HepG2 (cell line): Measurements from ENCODE around the gene XXYLT1. TPM values are rescaled to one million over a fixed set of nuclear protein-coding genes. Genes with fewer than 3 reads are reported as not detected.

ENCODE experiments used
- ATAC-seq: fragments of 200-7000 bp; cut with Tn5 transposase; 3 replicates; pipeline ENCODE4 v1.9.1; 2020; ENCODE audit warnings: mild to moderate bottlenecking, moderate library complexity
- BruUV-seq: library from RNA; stranded (reverse); fragments of 400-500 nt; replicated peaks from 2 replicates; lab custom pipeline; 2021; lab: Mats Ljungman, UMichigan
- CTCF ChIA-PET: fragments of 300-600 bp; formaldehyde crosslinking; extraction: SDS; loops from one replicate; lab custom pipeline; 2021; ENCODE audit warnings: low total read pairs, inconsistent platforms, low intra/inter-chr PET ratio; lab: Yijun Ruan, JAX
- POLR2A ChIA-PET: fragments of 350-600 bp; sonication (Branson Sonifier 250); formaldehyde crosslinking; loops from one replicate; lab custom pipeline; 2020; ENCODE audit warnings: antibody characterized with exemption, inconsistent platforms; lab: Yijun Ruan, JAX
- DNase-seq: peaks from one replicate; pipeline ENCODE4 v3.0.0-alpha.2; 2015; ENCODE audit warnings: low spot score
- FAIRE-seq: peaks from 3 replicates; lab custom pipeline; 2011; peaks lifted over from hg19 to GRCh38; lab: Jason Lieb, UNC
- H2AFZ ChIP-seq: one replicate; pipeline ENCODE4 v1.6.1; 2011; ENCODE audit warnings: low read length, inconsistent platforms
- H3K27ac ChIP-seq: fragments of 300-600 bp; 3 replicates; pipeline ENCODE4 v1.8.0; 2011; ENCODE audit warnings: mixed run types, mild to moderate bottlenecking, mixed read lengths, low read length, inconsistent platforms; ENCODE audit not compliant: insufficient read depth; ENCODE audit errors: extremely low read length
- H3K27me3 ChIP-seq, 2 experiments: fragments of 200-600 bp in 1 of 2; 2 replicates in 1 of 2; 3 replicates in 1 of 2; pipeline versions ENCODE4 v1.6.0 to v1.8.0; 2011; ENCODE audit warnings: low read length in 2 of 2, mild to moderate bottlenecking in 2 of 2, moderate library complexity in 2 of 2, inconsistent platforms in 1 of 2; ENCODE audit not compliant: insufficient read depth in 2 of 2, control insufficient read depth in 1 of 2
- H3K36me3 ChIP-seq, 2 experiments: fragments of 200-600 bp in 1 of 2; replicated peaks in 1 of 2; 2 replicates in 1 of 2; 3 replicates in 1 of 2; pipeline versions ENCODE4 v1.5.1 to v1.8.0; 2011; ENCODE audit warnings: low read length in 2 of 2, inconsistent platforms in 1 of 2; ENCODE audit not compliant: insufficient read depth in 2 of 2, control insufficient read depth in 1 of 2
- H3K4me1 ChIP-seq: 2 replicates; pipeline ENCODE4 v1.5.1; 2012; ENCODE audit warnings: low read length, inconsistent platforms; ENCODE audit not compliant: insufficient read depth
- H3K4me2 ChIP-seq: 2 replicates; pipeline ENCODE4 v1.6.0; 2011; ENCODE audit warnings: low read depth, low read length, inconsistent platforms
- H3K4me3 ChIP-seq, 3 experiments: fragments of 200-600 bp in 1 of 3; sonication (generic), shearing (Covaris generic) in 1 of 3; replicated peaks in 1 of 3; 2 replicates each; pipeline ENCODE4 v1.5.1; 2011 to 2016; ENCODE audit warnings: low read length in 3 of 3, inconsistent platforms in 2 of 3, low read depth in 2 of 3, mild to moderate bottlenecking in 2 of 3, control low read depth in 1 of 3, mixed read lengths in 1 of 3; ENCODE audit not compliant: insufficient read depth in 1 of 3
- H3K79me2 ChIP-seq: one replicate; pipeline ENCODE4 v1.6.1; 2011; ENCODE audit warnings: low read length, inconsistent platforms; ENCODE audit not compliant: insufficient read depth
- H3K9ac ChIP-seq: 2 replicates; pipeline ENCODE4 v1.6.0; 2011; ENCODE audit warnings: mild to moderate bottlenecking, low read depth, low read length, inconsistent platforms; ENCODE audit not compliant: insufficient read depth
- H3K9me3 ChIP-seq: 2 replicates; pipeline ENCODE4 v1.5.1; 2012; ENCODE audit warnings: mild to moderate bottlenecking, low read length
- H4K20me1 ChIP-seq: 2 replicates; pipeline ENCODE4 v1.6.0; 2011; ENCODE audit warnings: inconsistent platforms, mild to moderate bottlenecking, low read length, moderate library complexity; ENCODE audit not compliant: insufficient read depth
- HOXA5 ChIP-seq: sonication (generic); formaldehyde crosslinking; IDR thresholded peaks from 2 replicates; pipeline ENCODE4 v1.4.0; 2020; ENCODE audit warnings: missing genetic modification reagents
- KLF12 ChIP-seq: sonication (generic); formaldehyde crosslinking; IDR thresholded peaks from 2 replicates; pipeline ENCODE4 v1.4.0; 2020; ENCODE audit warnings: missing genetic modification reagents, borderline replicate concordance
- NR2F2 ChIP-seq: IDR thresholded peaks from 2 replicates; pipeline ENCODE4 v1.6.1; 2012; ENCODE audit warnings: low read depth, inconsistent platforms, borderline replicate concordance
- ZBTB37 ChIP-seq: sonication (generic); formaldehyde crosslinking; IDR thresholded peaks from 2 replicates; pipeline ENCODE4 v1.4.0; 2020; ENCODE audit warnings: mild to moderate bottlenecking, missing genetic modification reagents
- ZBTB40 ChIP-seq, 2 experiments: fragments of 450-650 bp in 1 of 2; sonication (generic) in 1 of 2; formaldehyde crosslinking in 1 of 2; IDR thresholded peaks; 2 replicates each; pipeline versions ENCODE4 v1.6.1 to v1.8.0; 2016 to 2022; ENCODE audit warnings: antibody characterized with exemption in 1 of 2, mild to moderate bottlenecking in 1 of 2, missing genetic modification reagents in 1 of 2
- ZFP36 ChIP-seq: fragments of 150-350 bp; IDR thresholded peaks from 2 replicates; pipeline ENCODE4 v1.6.1; 2018; ENCODE audit warnings: borderline replicate concordance, low read length, low read depth; ENCODE audit not compliant: partially characterized antibody
- ZXDC ChIP-seq: sonication (generic); formaldehyde crosslinking; IDR thresholded peaks from 2 replicates; pipeline ENCODE4 v1.5.0; 2020; ENCODE audit warnings: mild to moderate bottlenecking, missing genetic modification reagents
- WGBS: methylation state at CpG from one replicate; pipeline ENCODE4 v1.1.6; 2017; ENCODE audit warnings: low lambda C conversion rate; 5-methylcytosine and 5-hydroxymethylcytosine counted together
- in situ Hi-C: cut with HindIII; loops from 2 replicates; pipeline ENCODE4 v1.10.0; 2017; ENCODE audit warnings: low pct_unique_long_range_greater_than_20kb; ENCODE audit not compliant: extremely low pct_ligation_motif_present
- intact Hi-C: fragments of 100-400 bp; cut with micrococcal nuclease; formaldehyde crosslinking; loops from one replicate; pipeline ENCODE4 v1.10.0; 2022; ENCODE audit not compliant: unreplicated experiment
- polyA plus RNA-seq, 8 experiments: library from polyadenylated mRNA; depleted of rRNA in 3 of 8; stranded (reverse) in 7 of 8; unstranded in 1 of 8; fragments of >200 nt; fragmentation: Illumina TruSeq in 4 of 8; extraction: Trizol in 4 of 8; gene quantifications; 2 replicates each; pipeline versions ENCODE4 v1.2.1 to v1.2.3, GENCODE V29; 2011 to 2016; ENCODE audit warnings: low read depth in 4 of 8, missing spikeins in 1 of 8, mixed read lengths in 1 of 8; ENCODE audit not compliant: insufficient read depth in 1 of 8
- total RNA-seq, 5 experiments: library from RNA; depleted of rRNA; stranded (reverse); fragments of >200 nt; fragmentation: Illumina TruSeq; extraction: Trizol; gene quantifications; 2 replicates each; pipeline ENCODE4 v1.2.3, GENCODE V29; 2016; ENCODE audit warnings: low read depth in 1 of 5
- TF ChIP-seq, protein P1 (sequence below): sonication (generic); formaldehyde crosslinking; IDR thresholded peaks from 2 replicates; pipeline ENCODE4 v1.8.0; 2023; ENCODE audit warnings: mild to moderate bottlenecking, missing genetic modification reagents

Gene XXYLT1
- total and polyA plus RNA-seq, 2 of the 13 experiments (the other 11 are each of a cell fraction or from before 2014, with no cell fraction given): 17.7 to 19.0 TPM

GRCh38 chr3:195306369-195306768, 35.4 kb upstream of the XXYLT1 start (continued):
- TF ChIP-seq KLF12 (no peak), ZBTB40 (IDR thresholded peaks at IDR 0.05) (no peak), ZBTB40 (CRISPR knock-in tag; IDR thresholded peaks at IDR 0.05) (no peak)

- in situ Hi-C loops: no loop called here
- no peak for TF ChIP-seq HOXA5
- TF ChIP-seq ZXDC (CRISPR knock-in tag): no peak
- no peak for TF ChIP-seq ZBTB37 (CRISPR knock-in tag)
- no peak for TF ChIP-seq ZFP36
- TF ChIP-seq NR2F2: no peak
- TF ChIP-seq, protein P1, sequence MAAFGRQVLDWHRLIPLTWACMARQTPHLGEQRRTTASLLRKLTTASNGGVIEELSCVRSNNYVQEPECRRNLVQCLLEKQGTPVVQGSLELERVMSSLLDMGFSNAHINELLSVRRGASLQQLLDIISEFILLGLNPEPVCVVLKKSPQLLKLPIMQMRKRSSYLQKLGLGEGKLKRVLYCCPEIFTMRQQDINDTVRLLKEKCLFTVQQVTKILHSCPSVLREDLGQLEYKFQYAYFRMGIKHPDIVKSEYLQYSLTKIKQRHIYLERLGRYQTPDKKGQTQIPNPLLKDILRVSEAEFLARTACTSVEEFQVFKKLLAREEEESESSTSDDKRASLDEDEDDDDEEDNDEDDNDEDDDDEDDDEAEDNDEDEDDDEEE: no peak
Measured at GRCh38 chr3:195302431-195302830, 31.5 kb upstream of the XXYLT1 start.

More at GRCh38 chr3:195302431-195302830, 31.5 kb upstream of the XXYLT1 start:
- Histone ChIP-seq H3K27ac (no peak overlapping the region), H2AFZ (no peak overlapping the region), H4K20me1 (no peaks in the 10 kb centered on the region), H3K79me2 (no peaks in the 10 kb centered on the region), H3K9ac (no peak overlapping the region), H3K4me3 (no peak overlapping the region), H3K36me3 (peaks cover 0 to 2% of the 10 kb centered on the region in 2 experiments; a peak in 1 of 5 replicates), H3K4me2 (no peak overlapping the region), H3K4me1 (no peaks in the 10 kb centered on the region), H3K27me3 (no peaks in the 10 kb centered on the region), H3K9me3 (no peaks in the 10 kb centered on the region)
- ATAC-seq (no peak), DNase-seq (no peak), FAIRE-seq (no peak)
- 95% methylated on average over 3 of the region's 3 CpGs for WGBS
- no TSS peak for BruUV-seq
- CTCF ChIA-PET: no interaction called here
- POLR2A ChIA-PET: no interaction called here
- intact Hi-C loops: no loop called here
